Activated CD8-positive, alpha-beta memory T cell treated with anti-CD3 and anti-CD28 coated beads, Interleukin-2, amount 50 U/mL, for 48 hours (primary cell): Measurements from ENCODE around the gene CCDC187.

Source experiments
- DNase-seq: peaks from one replicate; pipeline ENCODE4 v3.0.0-alpha.2; 2020

CCDC187 gene

DNA sequence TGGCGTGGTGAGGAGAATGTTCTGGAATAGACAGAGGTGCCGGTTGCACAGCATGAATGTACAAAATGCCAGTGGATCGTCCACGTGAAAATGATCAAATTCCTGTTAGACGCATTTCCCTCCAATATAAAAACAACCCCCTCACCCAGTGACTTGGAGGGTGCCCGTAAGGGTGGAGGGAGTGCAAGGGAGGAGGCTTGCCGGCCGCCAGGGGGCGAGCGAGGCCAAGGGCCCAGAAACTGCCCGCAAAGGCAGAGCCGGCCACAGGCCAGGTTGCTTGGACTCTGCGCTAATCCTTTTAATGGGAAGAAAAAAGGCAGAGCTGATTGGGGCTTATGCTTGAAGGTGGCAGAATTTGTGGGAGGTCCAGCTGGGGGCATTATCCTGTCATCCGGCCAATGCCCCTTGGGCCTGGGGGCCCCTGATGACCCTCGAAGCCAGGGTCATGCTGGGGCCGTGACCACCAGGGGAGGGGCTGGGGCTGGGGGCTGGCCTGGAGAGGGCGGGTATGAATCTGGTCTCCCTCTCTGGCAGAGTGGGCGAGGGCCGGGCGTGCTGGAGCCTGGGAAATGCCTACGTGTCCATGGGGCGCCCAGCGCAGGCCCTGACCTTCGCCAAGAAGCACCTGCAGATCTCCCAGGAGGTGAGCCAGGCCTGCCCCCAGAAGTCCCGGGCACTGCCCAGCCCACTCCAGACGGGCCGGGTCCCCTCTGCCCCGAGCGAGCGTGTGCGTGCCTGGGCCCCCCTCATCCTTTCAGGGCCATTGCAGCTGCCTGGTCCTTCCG, 35.5 kb upstream of the CCDC187 start:
- peak; percentile 73 for DNase-seq

DNA sequence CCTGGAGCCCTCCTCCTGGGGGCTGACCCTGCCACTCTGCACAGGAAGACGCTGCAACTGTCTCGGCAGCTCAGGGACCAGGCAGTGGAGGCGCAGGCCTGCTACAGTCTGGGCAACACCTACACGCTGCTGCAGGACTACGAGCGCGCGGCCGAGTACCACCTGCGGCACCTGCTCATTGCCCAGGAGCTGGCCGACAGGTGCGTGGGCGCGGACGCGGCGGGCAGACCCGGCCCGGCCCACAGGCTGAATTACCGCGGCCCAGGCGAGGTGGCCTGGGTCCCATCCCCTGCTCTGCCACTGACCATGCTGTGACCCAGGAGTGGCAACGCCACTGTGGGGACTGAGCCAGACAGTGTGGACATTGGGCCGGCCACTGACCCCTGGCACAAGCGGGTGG, 34.6 kb upstream of the CCDC187 start:
- DNase-seq, result no peak

DNA sequence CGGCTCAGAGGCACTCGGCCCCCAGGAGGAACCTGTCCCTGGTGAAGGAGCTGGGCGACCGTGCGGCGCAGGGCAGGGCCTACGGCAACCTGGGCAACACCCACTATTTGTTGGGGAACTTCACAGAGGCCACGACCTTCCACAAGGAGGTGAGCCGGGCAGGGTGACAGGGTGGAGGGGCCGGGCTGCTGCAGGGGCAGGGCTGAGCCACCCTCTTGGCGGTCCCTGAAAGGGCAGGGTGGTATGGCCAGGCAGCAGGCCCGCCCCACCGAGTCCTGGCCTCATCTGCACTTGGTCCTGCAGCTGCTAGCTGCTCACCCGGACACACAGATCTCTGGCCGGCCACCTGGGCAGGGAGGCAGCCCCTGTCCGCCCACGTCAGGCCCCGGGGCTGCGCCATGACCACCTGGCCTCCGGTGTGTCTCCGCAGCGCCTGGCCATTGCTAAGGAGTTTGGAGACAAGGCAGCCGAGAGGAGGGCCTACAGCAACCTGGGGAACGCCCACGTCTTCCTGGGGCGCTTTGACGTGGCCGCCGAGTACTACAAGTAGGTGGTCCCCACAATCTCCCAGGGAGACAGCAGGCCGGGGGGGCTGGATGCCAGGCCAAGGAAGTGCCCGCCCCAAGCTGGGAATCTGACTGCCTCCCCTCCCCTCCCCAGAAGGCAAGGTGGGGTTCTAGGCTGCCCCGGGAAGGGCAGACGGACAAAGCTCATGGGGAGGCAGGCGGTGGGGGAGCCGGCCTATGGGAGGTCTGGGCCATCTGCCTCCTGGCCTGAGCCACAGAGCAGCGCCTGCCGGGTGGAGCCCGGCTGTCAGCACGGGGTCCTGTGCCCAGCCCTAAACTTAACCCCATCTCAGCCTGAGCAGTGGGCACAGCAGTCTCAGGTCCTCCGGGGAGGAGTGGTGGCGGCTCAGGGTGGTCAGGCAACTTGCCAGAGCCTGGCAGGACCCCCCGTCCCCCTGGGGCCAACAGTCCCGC, 33.8 kb upstream of the CCDC187 start:
- no peak for DNase-seq

DNA sequence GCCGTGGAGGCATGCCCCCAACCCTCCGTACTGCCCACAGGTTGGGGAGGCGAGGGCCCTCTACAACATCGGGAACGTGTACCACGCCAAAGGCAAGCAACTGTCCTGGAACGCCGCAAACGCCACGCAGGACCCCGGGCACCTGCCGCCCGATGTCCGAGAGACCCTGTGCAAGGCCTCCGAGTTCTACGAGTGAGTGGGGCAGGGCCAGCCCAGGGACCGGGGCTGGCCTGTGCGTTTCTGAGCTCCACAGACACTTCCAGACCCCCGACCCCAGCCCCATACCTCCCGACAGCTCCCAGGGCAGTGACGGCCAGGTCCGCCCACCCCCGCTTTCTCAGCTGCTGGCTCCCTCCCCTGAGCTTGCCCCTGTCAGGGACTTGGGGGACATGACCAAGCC, 33.0 kb upstream of the CCDC187 start:
- no peak for DNase-seq

DNA sequence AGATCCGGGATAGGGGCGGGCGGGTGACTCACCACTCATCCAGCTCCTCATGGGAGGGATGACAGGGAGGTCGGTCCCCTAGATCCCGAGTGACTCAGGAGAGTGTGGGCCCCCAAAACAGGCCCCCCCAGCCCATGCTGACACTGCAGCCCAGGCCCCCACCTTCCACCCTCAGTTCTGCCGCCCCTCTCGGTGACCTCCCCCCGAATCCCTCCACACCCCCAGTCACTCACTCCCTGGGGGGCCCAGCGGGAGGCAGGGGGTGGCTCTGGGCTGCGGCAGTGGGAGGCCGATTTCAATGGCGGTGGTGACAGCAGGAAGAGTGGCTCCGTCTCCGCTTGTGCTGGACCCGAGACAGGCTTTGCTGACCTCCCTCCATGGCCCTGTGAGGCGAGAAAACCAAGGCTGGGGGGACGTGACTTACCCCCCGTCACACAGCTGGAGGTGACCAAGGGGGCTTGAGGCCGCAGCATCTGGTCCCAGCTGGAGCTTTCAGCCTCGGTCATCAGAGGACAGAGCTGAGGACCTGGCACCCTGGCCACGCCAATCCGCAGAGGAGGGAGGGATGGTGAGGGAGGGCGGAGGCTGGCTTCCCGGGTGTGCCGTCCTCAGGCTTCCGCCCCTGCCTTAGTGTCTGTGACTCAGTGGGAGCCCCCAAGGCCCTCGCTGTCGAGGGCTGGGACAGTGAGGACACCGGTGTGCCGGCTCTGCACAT, 32.4 kb upstream of the CCDC187 start:
- DNase-seq, result no peak

DNA sequence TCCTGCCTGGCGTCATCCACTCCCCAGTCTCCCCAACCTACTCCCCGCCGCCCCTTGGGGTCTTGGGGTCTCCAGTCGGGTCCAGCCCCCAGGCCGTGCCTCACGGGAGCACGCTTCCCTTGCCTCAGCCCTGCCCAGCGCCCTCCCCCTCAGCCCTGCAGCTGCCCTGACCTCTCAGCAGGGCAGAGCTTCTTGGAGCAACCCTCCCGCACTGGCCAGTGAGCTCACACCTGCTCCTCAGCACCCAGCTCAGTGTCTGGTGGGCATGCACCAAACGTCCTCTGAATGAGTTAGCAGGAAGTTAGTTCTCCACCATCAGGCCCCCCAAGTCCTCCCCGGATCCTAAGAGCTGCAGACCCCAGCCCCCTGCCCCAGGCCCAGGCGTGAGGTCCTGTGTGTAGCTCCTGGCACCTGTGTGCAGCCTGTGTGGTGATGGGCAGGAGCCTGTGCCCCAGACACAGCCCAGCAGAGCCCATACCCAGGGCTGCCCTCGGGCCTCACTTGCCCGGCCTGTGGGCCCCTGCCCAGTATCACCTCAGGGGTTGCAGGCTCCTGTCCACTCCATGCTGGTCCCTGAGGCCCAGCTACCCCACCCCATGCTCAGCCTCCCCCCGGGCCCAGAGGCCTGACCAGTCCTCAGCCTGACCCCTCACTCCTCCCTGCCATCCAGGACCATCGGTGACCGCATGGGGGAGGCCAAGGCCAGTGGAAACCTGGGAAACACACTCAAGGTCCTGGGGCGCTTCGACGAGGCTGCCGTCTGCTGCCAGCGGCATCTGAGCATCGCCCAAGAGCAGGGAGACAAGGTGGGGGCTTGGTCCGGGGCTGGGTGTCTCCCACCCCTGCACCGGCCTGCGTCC, 31.6 kb upstream of the CCDC187 start:
- DNase-seq, result no peak

DNA sequence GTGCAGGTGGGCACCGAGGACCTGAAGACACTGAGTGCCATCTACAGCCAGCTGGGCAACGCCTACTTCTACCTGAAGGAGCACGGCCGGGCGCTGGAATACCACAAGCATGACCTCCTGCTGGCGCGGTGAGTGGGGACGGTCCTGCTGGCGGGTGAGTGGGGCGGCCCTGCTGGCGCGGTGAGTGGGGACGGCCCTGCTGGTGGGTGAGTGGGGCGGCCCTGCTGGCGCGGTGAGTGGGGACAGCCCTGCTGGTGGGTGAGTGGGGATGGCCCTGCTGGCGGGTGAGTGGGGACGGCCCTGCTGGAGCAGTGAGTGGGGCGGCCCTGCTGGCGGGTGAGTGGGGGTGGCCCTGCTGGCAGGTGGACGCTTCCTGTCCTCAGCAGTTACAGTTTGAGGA, 30.6 kb upstream of the CCDC187 start:
- no peak for DNase-seq

DNA sequence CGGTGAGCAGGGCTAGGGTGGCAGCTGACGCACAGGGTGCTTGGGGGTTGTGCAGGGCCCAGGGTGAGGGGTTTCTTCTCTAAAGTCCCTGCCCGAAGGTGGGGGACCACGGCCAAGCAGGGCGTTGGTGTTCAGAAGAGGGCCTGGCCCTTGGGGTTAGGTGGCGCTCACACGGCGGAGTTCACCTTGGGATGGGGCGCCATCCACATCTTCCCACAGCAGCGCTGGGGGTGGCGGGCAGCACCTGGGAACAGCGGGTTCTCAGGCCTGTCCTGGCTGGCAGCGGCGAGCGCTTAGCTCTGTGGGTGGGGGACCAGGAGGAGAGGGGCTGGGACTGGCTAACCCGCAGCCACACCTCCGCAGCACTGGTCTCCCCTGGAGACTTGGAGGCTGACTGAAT, 29.6 kb upstream of the CCDC187 start:
- DNase-seq, result no peak

DNA sequence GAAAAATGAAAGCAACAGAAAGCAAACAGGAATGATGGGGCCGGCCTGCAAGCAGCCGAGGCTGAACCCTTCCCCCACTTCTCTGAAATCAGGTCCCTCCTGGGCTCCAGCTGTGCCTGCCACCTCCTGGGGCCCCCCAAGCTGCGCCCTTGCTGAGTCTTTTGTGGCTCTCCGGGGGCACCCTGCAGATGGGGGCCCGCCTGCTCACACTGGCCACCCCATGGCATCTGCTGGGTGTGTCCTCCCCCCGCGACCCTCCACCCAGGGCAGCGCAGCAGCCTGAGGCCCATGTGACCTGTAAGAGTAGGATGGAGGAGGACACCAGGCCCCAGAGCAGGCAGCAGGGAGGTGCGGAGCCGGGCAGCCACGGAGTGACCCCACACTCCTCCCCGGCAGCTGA, 29.2 kb upstream of the CCDC187 start:
- no peak for DNase-seq

DNA sequence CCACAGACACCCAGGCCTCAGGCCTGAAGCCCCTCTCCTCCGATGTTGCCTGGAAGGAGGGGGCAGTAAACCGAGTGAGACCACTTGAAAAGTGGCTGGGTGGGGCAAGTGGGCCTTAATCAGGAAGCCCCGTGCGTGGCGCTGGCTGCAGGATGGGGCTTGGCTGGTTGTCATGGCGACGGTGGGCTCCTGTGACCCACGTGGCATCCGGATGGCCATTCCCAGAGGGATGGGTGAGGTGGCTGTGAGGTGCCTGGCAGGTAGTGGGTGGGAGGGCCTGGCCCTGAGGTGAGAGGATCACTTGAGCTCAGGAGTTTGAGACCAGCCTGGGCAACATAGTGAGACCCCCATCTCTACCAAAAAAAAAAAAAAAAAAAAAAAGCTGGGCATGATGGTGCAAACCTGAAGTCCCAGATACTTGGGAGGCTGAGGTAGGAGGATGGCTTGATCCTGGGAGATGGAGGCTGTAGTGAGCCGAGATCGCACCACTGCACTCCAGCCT, 28.6 kb upstream of the CCDC187 start:
- DNase-seq, result no peak

DNA sequence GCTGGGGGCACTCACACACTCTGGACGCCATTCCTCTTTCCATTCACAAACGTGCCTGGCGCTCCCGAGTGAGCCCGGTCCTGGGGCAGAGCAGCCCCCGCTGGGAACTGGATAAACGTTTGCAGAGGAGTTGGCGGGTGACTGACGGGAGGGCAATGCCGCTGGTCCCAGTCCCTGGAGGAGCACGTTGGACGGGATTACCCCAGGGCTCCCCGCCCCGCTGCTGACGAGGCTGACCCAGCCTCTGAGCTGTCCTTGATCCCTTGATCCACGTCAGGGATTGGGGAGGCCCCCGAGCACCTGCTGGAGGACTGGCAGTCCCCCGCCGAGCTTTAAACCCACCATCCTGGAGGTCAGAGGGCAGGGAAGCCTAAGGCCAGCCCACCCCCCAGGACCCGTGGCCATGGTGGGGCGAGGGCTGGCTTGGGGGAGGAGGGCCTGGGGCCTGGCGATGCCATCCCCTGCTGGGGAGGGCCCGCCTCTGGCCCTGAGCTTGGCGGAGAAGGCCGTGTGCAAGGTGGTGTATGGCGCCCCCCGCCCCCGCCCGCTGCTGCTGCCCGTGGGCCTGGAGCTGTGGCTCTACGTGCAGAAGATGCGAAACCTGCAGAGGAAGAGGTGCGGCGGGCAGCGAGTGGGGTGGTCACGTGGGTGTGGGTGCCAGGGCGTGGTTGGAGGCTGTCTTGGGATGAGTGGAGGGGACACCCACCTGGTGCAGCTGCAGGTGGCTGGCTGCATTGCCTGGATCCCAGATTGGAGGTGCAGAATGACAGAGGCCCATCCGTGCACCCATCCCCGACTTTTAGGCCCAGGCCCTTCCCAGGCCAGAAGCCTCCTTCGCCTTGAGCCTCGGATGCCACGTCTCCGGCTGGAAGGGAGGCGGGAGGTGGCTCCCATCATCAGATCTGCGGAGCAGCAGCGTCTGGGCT, 27.9 kb upstream of the CCDC187 start:
- DNase-seq, result no peak

DNA sequence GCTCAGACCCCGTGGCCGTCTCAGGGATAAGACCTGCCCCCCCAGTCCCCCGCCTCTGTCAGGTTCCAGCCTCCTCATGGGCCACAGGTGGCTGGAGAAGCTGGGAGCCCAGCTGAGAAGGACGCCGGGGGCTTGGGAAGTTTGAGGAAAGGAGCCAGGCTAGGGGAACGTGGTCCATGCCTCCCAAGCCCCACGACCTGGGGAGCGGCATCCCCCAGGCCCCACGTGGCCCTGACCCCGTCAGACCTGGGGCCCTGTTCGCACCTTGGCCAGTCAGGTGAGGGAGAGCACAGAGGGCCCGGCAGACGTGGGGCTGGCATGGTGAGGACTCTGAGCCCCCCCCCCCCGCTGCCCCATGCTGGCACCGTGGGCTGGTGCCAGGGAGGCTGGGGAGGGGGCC, 27.1 kb upstream of the CCDC187 start:
- no peak for DNase-seq

DNA sequence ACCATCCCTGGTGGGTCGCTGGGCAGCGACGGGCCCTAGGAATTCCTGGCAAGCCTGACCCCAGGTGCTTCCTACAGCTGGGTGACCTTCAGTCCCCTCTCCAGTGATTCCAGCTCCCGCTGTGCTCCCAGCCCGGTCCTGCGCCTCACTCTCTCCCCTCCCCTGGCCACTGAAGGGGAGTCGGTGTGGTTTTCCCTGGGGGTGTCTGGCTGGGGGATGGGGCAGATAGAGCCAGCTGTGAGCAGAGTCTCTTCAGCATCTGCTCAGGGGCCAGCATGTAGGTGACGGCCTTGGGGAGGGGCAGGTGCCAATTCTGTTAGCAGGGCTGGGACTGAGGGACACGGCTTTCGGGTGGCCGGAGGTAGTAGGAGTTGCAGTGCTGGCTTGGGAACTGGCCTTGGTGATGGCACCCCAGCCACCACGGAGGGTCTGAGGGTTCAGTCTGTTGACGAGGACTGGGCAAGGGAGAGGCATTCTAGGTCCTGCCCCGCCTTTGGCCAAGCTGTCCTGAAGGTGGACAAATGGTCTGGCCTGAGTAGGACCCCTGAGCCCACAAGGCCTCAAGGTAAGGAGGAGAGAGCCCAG, 26.6 kb upstream of the CCDC187 start:
- no peak for DNase-seq

DNA sequence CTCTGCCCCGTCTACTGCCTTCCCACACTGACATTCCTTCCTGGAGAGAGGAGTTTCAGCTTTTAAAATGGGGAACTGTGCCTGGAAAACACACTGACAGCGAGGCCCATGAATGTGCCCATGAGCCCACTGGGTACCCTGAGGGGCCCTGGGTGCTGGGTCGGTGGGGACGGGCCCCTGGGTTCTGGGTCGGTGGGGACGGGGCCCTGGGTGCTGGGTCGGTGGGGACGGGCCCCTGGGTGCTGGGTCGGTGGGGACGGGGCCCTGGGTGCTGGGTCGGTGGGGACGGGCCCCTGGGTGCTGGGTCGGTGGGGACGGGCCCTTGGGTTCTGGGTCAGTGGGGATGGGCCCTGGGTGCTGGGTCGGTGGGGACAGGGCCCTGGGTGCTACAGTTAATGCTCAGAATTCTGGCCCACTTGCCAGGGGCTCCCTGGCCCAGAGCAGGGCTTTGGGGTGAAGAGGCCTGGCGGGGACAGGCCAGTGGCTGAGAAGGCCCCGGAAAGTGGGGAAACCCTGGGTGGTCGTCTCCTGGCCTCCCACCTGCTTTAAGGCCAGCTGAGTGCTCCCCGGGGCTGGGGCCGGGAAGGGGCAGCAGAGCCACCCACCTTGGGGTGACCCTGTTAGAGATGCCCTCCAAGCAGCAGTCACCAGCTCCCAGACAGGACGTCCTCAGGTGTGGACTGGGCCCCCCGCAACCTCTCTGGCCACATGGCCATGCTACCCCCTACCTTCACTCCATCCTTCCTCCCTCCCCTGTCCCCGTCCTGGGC, 25.9 kb upstream of the CCDC187 start:
- DNase-seq, result no peak

DNA sequence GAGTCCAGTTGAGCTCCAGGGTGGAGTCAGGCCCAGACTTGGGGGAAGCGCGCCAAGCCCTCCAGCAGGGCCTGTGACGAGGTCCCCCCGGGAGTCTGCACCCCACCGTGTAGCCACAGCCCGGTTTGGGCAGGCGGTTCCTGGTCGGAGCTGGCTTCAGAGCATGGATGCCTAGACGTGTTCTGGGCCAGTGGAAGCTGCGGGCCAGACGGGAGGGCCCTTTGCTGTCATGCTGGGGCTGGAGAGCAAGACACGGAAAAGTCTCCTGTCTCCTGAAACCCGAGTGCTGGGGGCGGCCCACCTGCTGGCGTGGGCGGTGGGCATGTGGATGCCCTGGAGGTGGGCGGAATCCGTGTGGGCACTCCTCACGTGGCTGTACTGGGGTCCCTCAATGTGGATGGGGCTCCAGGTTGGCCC, 25.3 kb upstream of the CCDC187 start:
- DNase-seq, result no peak

DNA sequence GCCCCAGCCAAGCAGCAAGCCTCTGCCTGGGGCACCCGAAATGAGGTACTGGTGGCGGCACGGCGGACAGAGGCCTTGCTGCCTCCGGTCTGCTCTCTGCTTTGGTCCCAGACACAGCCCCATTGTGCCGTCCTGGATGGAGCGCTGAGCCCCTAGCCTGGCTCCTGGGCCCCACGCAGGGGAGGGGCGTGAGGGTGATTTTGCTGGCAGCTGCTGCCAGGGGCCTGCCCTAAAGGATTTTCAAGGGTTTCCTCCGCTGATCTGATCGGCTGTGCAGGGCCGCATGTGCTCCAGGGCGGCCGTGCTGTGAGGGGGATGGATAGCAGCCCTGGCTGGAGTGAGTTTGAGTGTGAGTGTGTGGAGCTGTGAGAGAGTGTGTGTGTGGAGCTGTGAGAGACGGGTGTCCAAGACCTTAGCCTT, 24.7 kb upstream of the CCDC187 start:
- no peak for DNase-seq

DNA sequence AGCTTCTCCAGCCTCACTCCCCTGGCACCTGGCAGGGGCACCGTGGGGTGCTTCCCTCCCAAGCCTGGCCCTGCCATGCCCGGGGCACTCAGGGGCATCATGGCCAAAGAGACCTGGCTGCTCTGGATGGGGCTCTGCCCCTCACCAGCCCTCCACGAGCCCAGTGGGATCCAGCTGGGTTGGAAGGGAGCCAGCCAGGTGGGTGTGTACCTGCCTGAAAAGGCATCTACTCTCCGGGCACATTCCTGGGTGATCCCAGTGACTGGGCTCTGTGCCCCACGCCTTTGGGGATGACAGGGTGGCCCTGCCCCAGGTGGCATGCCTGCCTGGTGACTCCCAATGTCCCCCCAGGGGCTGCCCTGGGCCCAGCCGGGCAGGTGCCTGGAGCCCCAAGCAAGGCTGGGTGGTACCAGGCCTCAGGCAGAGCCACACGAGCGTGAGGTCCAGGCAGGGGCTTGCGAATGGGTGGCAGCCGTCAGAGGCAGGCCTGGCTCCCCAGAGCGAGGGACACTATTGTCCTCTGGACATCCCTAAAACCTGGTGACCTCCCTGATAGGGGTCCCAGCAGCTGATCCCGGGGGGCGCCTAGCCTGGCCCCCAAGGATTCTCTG, 24.2 kb upstream of the CCDC187 start:
- DNase-seq, result peak; percentile 62

DNA sequence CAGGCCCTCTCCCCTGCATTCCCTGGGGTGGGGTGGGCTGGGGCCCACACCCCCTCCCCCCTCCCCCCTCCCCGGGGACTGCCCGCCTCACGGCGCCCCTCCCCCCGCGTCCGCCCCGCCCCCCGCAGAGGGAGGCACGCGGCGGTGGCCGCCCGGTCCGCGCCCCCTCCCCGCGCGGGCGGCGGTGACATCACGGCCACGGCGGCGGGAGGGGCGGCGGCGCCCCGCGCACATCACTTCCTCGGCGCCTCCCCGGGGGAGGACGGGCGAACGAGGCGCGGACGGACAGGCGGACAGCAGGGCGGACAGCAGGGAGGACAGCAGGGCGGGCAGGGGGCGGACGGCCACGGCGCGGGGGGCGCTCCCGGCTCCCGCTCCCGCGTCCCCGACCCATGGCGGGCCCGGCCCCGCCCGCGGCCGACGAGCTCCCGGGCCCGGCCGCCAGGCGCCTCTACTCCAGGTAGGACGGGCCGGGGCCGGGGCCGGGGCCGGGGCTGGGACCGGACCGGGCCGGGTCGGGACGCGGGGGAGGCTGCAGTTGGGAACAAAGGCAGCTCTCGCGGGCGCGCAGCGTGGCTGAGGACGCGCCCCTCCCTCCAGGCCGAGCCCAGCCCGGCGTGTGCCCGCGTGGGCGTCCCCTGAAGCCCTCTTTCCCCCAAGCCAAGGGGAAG, 23.5 kb upstream of the CCDC187 start, which contains the start of gene GPSM1:
TSS of gene GPSM1 (plus strand) at position 236 of the 671 bp plus-strand sequence. CDS start at position 393, 157 bp downstream.
- DNase-seq, result peak; percentile 65
